ENCODE data around the gene NDUFA8. TPM values are rescaled to one million over a fixed set of nuclear protein-coding genes. Genes with fewer than 3 reads are reported as not detected.

The NDUFA8 gene
- 41.7 and 44.6 TPM in 2 replicates for total RNA-seq

GRCh38 chr9:122159026-122159924, at the start of gene NDUFA8, which contains the start of gene MORN5:
TSS of gene NDUFA8 (minus strand) at chr9:122159779. CDS start at chr9:122159677, 102 bp downstream.
TSS of gene MORN5 (plus strand) at chr9:122159908. CDS start at chr9:122159973, 65 bp downstream.

Other genes starting within 250 kb of the NDUFA8 start
- gene TTLL11, start 66.5 kb downstream of the NDUFA8 start, total RNA-seq = 2.9 and 3.8 TPM in 2 replicates
- gene MORN5, start 129 bp upstream of the NDUFA8 start, total RNA-seq = 0.33 TPM in 1 of 2 replicates, not detected in the other
- under 0.01 TPM in 1 of 2 replicates, not detected in the other for gene LHX6, start 69.2 kb upstream of the NDUFA8 start, total RNA-seq
- gene RBM18, start 105.1 kb upstream of the NDUFA8 start, total RNA-seq = 8.2 and 9.1 TPM in 2 replicates
- 33.0 and 50.4 TPM in 2 replicates for gene MRRF, start 105.1 kb upstream of the NDUFA8 start, total RNA-seq
- 11.4 and 31.2 TPM in 2 replicates for gene PTGS1, start 211.2 kb upstream of the NDUFA8 start, total RNA-seq

Data from uterine smooth muscle cell (primary cell).